A549 (cell line): Measurements from ENCODE around the gene PML. TPM values are rescaled to one million over a fixed set of nuclear protein-coding genes. Genes with fewer than 3 reads are reported as not detected.

Source experiments
- ATAC-seq, 2 experiments: fragments of 200-7000 bp in 1 of 2; fragments of >200 bp in 1 of 2; cut with Nextera tagmentation in 1 of 2; cut with Tn5 transposase in 1 of 2; 3 replicates each; pipeline versions ENCODE4 v1.8.0 to v1.9.1; 2018 to 2020; ENCODE audit warnings: mild to moderate bottlenecking in 1 of 2, moderate library complexity in 1 of 2
- CTCF ChIA-PET: fragments of 300-600 bp; sonication (Branson Sonifier 250); formaldehyde crosslinking; extraction: SDS; loops from one replicate; lab custom pipeline; 2021; ENCODE audit warnings: antibody characterized with exemption, inconsistent platforms; lab: Yijun Ruan, JAX
- POLR2A ChIA-PET: fragments of 350-600 bp; formaldehyde crosslinking; extraction: SDS; loops from one replicate; lab custom pipeline; 2021; ENCODE audit warnings: antibody characterized with exemption, inconsistent platforms; lab: Yijun Ruan, JAX
- DNase-seq, 2 experiments: peaks; one replicate each; pipeline versions ENCODE4 v3.0.0 to v3.0.0-alpha.2; 2011 to 2016; ENCODE audit warnings: low read depth in 1 of 2, low spot score in 1 of 2
- FAIRE-seq: peaks from 2 replicates; lab custom pipeline; 2011; peaks lifted over from hg19 to GRCh38; lab: Jason Lieb, UNC
- H3K27ac ChIP-seq, 2 experiments: fragments of >200 bp; sonication (Bioruptor Twin); formaldehyde crosslinking; 3 replicates each; pipeline ENCODE4 v1.5.1; 2016 to 2017
- H3K4me1 ChIP-seq: fragments of >200 bp; sonication (Bioruptor Twin); formaldehyde crosslinking; 3 replicates; pipeline ENCODE4 v1.6.1; 2016
- H3K4me2 ChIP-seq: fragments of >200 bp; sonication (Bioruptor Twin); formaldehyde crosslinking; 3 replicates; pipeline ENCODE4 v1.6.1; 2016
- H3K4me3 ChIP-seq: fragments of >200 bp; sonication (Bioruptor Twin); formaldehyde crosslinking; 3 replicates; pipeline ENCODE4 v1.5.1; 2016
- H3K9me3 ChIP-seq: fragments of >200 bp; sonication (Bioruptor Twin); formaldehyde crosslinking; 3 replicates; pipeline ENCODE4 v1.6.1; 2016
- ATOH8 ChIP-seq: fragments of 250-450 bp; sonication (Bioruptor Pico); IDR thresholded peaks from 2 replicates; pipeline ENCODE4 v1.5.0; 2020; ENCODE audit warnings: low read depth, mild to moderate bottlenecking, moderate library complexity
- BCL3 ChIP-seq: fragments of >200 bp; sonication (Bioruptor Twin); formaldehyde crosslinking; IDR thresholded peaks from 3 replicates; pipeline ENCODE4 v1.6.1; 2016
- CBX2 ChIP-seq: fragments of 200-600 bp; sonication (generic); IDR thresholded peaks from 2 replicates; pipeline ENCODE4 v1.6.1; 2016; ENCODE audit warnings: low read depth, mild to moderate bottlenecking, borderline replicate concordance
- CBX8 ChIP-seq: fragments of 200-600 bp; sonication (generic); IDR thresholded peaks from 2 replicates; pipeline ENCODE4 v1.6.1; 2016
- E2F6 ChIP-seq: IDR thresholded peaks from 2 replicates; pipeline ENCODE4 v1.6.1; 2012; ENCODE audit warnings: low read depth, borderline replicate concordance
- EHMT2 ChIP-seq: fragments of 200-600 bp; sonication (generic); IDR thresholded peaks from 2 replicates; pipeline ENCODE4 v1.6.1; 2016; ENCODE audit warnings: antibody characterized with exemption, low read depth, mild to moderate bottlenecking, moderate library complexity
- ELK1 ChIP-seq: fragments of 150-350 bp; IDR thresholded peaks from 2 replicates; pipeline ENCODE4 v1.6.1; 2014; ENCODE audit warnings: low read depth, mild to moderate bottlenecking, low read length
- EP300 ChIP-seq, 2 experiments: fragments of >200 bp; sonication (Bioruptor Twin); formaldehyde crosslinking; IDR thresholded peaks; 2 replicates in 1 of 2; 3 replicates in 1 of 2; pipeline ENCODE4 v1.6.1; 2016 to 2017
- FOSL2 ChIP-seq, 2 experiments: fragments of 450-650 bp in 1 of 2; fragments of >200 bp in 1 of 2; sonication (Bioruptor Twin) in 1 of 2; formaldehyde crosslinking; IDR thresholded peaks; 2 replicates each; pipeline versions ENCODE4 v1.5.0 to v1.6.1; 2016 to 2020; ENCODE audit warnings: mild to moderate bottlenecking in 1 of 2, moderate library complexity in 1 of 2
- HEYL ChIP-seq: fragments of 250-450 bp; sonication (Bioruptor Pico); IDR thresholded peaks from 2 replicates; pipeline ENCODE4 v1.8.0; 2021; ENCODE audit warnings: mild to moderate bottlenecking, moderate library complexity
- HOXA7 ChIP-seq: fragments of 250-450 bp; sonication (Bioruptor Pico); IDR thresholded peaks from 2 replicates; pipeline ENCODE4 v1.5.0; 2020; ENCODE audit warnings: mild to moderate bottlenecking, moderate library complexity
- HOXB5 ChIP-seq: fragments of 250-450 bp; sonication (Bioruptor Pico); IDR thresholded peaks from 2 replicates; pipeline ENCODE4 v1.5.0; 2020; ENCODE audit warnings: mild to moderate bottlenecking, moderate library complexity
- JUN ChIP-seq, 2 experiments: fragments of >200 bp; sonication (Bioruptor Twin); formaldehyde crosslinking; IDR thresholded peaks; 2 replicates in 1 of 2; 3 replicates in 1 of 2; pipeline ENCODE4 v1.6.1; 2016 to 2017
- JUNB ChIP-seq: fragments of >200 bp; sonication (Bioruptor Twin); formaldehyde crosslinking; IDR thresholded peaks from 2 replicates; pipeline ENCODE4 v1.6.1; 2016
- KDM1A ChIP-seq: fragments of 200-600 bp; sonication (generic); IDR thresholded peaks from 2 replicates; pipeline ENCODE4 v1.6.1; 2016; ENCODE audit warnings: low read depth, mild to moderate bottlenecking
- KDM5A ChIP-seq: fragments of 200-600 bp; sonication (generic); IDR thresholded peaks from 2 replicates; pipeline ENCODE4 v1.6.1; 2016; ENCODE audit warnings: antibody characterized with exemption, mild to moderate bottlenecking
- MYC ChIP-seq: IDR thresholded peaks from 2 replicates; pipeline ENCODE4 v1.6.1; 2012; ENCODE audit warnings: mild to moderate bottlenecking, inconsistent platforms, low read length, improper control_type of control experiment, borderline replicate concordance
- PBX3 ChIP-seq: IDR thresholded peaks from 2 replicates; pipeline ENCODE4 v1.6.1; 2012
- PHF8 ChIP-seq: fragments of 200-600 bp; sonication (generic); IDR thresholded peaks from 2 replicates; pipeline ENCODE4 v1.6.1; 2016; ENCODE audit warnings: low read depth, mild to moderate bottlenecking, antibody characterized with exemption, moderate library complexity, borderline replicate concordance
- POLR2A ChIP-seq: IDR thresholded peaks from 2 replicates; pipeline ENCODE4 v1.6.1; 2012; ENCODE audit warnings: mild to moderate bottlenecking, low read length
- RAD21 ChIP-seq, 2 experiments: fragments of >200 bp in 1 of 2; sonication (Bioruptor Twin) in 1 of 2; formaldehyde crosslinking in 1 of 2; IDR thresholded peaks in 1 of 2; conservative IDR thresholded peaks in 1 of 2; 2 replicates in 1 of 2; 3 replicates in 1 of 2; pipeline ENCODE4 v1.6.1; 2012 to 2018; ENCODE audit warnings: inconsistent platforms in 1 of 2
- RARB ChIP-seq: fragments of 250-450 bp; sonication (Bioruptor Pico); IDR thresholded peaks from 2 replicates; pipeline ENCODE4 v1.8.0; 2021; ENCODE audit warnings: mild to moderate bottlenecking, moderate library complexity
- REST ChIP-seq: fragments of 200-600 bp; sonication (generic); IDR thresholded peaks from 2 replicates; pipeline ENCODE4 v1.6.1; 2016; ENCODE audit warnings: antibody characterized with exemption, mild to moderate bottlenecking, moderate library complexity
- SMC3 ChIP-seq: fragments of >200 bp; sonication (Bioruptor Twin); formaldehyde crosslinking; IDR thresholded peaks from 3 replicates; pipeline ENCODE4 v1.6.1; 2018; ENCODE audit warnings: inconsistent platforms
- TFCP2L1 ChIP-seq: fragments of 250-450 bp; sonication (Bioruptor Pico); IDR thresholded peaks from 2 replicates; pipeline ENCODE4 v1.5.0; 2021; ENCODE audit warnings: mild to moderate bottlenecking
- TP53 ChIP-seq: fragments of 250-450 bp; sonication (Bioruptor Pico); IDR thresholded peaks from 2 replicates; pipeline ENCODE4 v1.5.0; 2021; ENCODE audit warnings: mild to moderate bottlenecking, moderate library complexity
- WGBS: methylation state at CpG from one replicate; pipeline ENCODE4 v1.1.6; 2017; ENCODE audit errors: missing lambda C conversion rate; 5-methylcytosine and 5-hydroxymethylcytosine counted together
- polyA plus RNA-seq, 4 experiments: library from polyadenylated mRNA; depleted of rRNA in 3 of 4; stranded (reverse); fragments of >200 nt; fragmentation: RNase III in 1 of 4; extraction: RNeasy Plus Mini Kit Qiagen cat#74134 plus additional on column Dnase treatment in 1 of 4; gene quantifications; 2 replicates in 3 of 4; 3 replicates in 1 of 4; pipeline ENCODE4 v1.2.3, GENCODE V29; 2011 to 2017

The PML gene
- polyA plus RNA-seq, 2 of the 4 experiments (the other 2 are of a cell fraction) = 2.1 to 8.5 TPM

GRCh38 chr15:74006774-74007639 lies 12.5 kb downstream of the PML start:
- Histone ChIP-seq H3K4me1 (peaks cover 15% of the 10 kb centered on the region), H3K9me3 (0 out of 3 replicates have a peak, but pooled peaks cover 4% of the 10 kb centered on the region), H3K27ac (no peak overlapping the region), H3K4me3 (no peak overlapping the region), H3K4me2 (no peak overlapping the region)
- ChIA-PET CTCF (interaction anchor here (0.8 to 3.2 kb wide), 6 partner anchors 9 to 55 kb away, joined by 3 to 9 read pairs (median 4); partner anchors contain the start of gene STOML1), POLR2A (no interaction called here)
- FAIRE-seq = no peak
- 85% methylated on average over 11 of the region's 11 CpGs for WGBS
- no peak for ATAC-seq
- TF ChIP-seq PHF8 = no peak
- no peak for TF ChIP-seq HOXB5 (CRISPR knock-in tag)
- TF ChIP-seq BCL3 = no peak
- no peak for TF ChIP-seq FOSL2 (IDR thresholded peaks at IDR 0.05)
- no peak for TF ChIP-seq FOSL2 (CRISPR knock-in tag; IDR thresholded peaks at IDR 0.05)
- no peak for TF ChIP-seq ELK1
- no peak for TF ChIP-seq KDM5A
- TF ChIP-seq RARB (CRISPR knock-in tag) = no peak
- TF ChIP-seq JUN (IDR thresholded peaks at IDR 0.05) = no peak
- no peak for TF ChIP-seq POLR2A
- TF ChIP-seq HOXA7 (CRISPR knock-in tag) = no peak
- no peak for TF ChIP-seq REST
- TF ChIP-seq ATOH8 = no peak
- no peak for TF ChIP-seq HEYL (CRISPR knock-in tag)
- TF ChIP-seq MYC = no peak
- TF ChIP-seq SMC3 = no peak
- DNase-seq = no peak

GRCh38 chr15:74007820-74008371 lies 13.4 kb downstream of the PML start:
- CTCF ChIA-PET = interaction anchor here (3.2 kb wide), 1 partner anchor 16 kb away, joined by 9 read pairs; the partner anchor contains the start of gene STOML1
- FAIRE-seq (no peak), ATAC-seq (no peak), DNase-seq (no peak)
- POLR2A ChIA-PET = no interaction called here
- no peak overlapping the region for H3K27ac ChIP-seq
- peaks cover 15% of the 10 kb centered on the region for H3K4me1 ChIP-seq
- 75% methylated on average over 5 of the region's 5 CpGs for WGBS
- 0 out of 3 replicates have a peak, but pooled peaks cover 4% of the 10 kb centered on the region for H3K9me3 ChIP-seq
- H3K4me3 ChIP-seq = no peak overlapping the region
- TF ChIP-seq EP300 (IDR thresholded peaks at IDR 0.05) = no peak
- TF ChIP-seq JUNB = no peak
- no peak for TF ChIP-seq EHMT2
- TF ChIP-seq TP53 = no peak
- TF ChIP-seq E2F6 = no peak
- no peak for TF ChIP-seq PBX3
- no peak for TF ChIP-seq CBX8
- no peak for TF ChIP-seq TFCP2L1 (CRISPR knock-in tag)
- TF ChIP-seq HOXA7 (CRISPR knock-in tag) = no peak
- TF ChIP-seq HOXB5 (CRISPR knock-in tag) = no peak
- TF ChIP-seq CBX2 = no peak
- TF ChIP-seq KDM1A = no peak
- no peak for TF ChIP-seq RAD21 (conservative IDR thresholded peaks at IDR 0.05 in 1 of 2, IDR thresholded peaks at IDR 0.05 in 1 of 2)
- H3K4me2 ChIP-seq = no peak overlapping the region
